ENCODE data around the gene YIPF4.
"Not testable (repeated sequence)": the region's sequence is repeated elsewhere in the genome, so short reads cannot be mapped to it uniquely, and the experiment has no call there.

- TF ChIP-seq CTCF (IDR thresholded peaks at IDR 0.05); FOXM1 (IDR thresholded peaks at IDR 0.05; ENCODE audit: low read depth); EZH2phosphoT487 (IDR thresholded peaks at IDR 0.05; ENCODE audit: borderline replicate concordance, low read depth); RAD21 (IDR thresholded peaks at IDR 0.05; ENCODE audit: low read length); MXI1 (IDR thresholded peaks at IDR 0.05; ENCODE audit: low read depth, low read length); EP300 (IDR thresholded peaks at IDR 0.05; ENCODE audit: borderline replicate concordance in 1 of 2, low read depth in 1 of 2, low read length in 1 of 2); TEAD4 (IDR thresholded peaks at IDR 0.05; ENCODE audit: borderline replicate concordance, insufficient read depth); NFIC (IDR thresholded peaks at IDR 0.05; ENCODE audit: borderline replicate concordance); POLR2AphosphoS5 (IDR thresholded peaks at IDR 0.05; ENCODE audit: low read depth, low read length): not testable (repeated sequence)
- TF ChIP-seq, protein P1, sequence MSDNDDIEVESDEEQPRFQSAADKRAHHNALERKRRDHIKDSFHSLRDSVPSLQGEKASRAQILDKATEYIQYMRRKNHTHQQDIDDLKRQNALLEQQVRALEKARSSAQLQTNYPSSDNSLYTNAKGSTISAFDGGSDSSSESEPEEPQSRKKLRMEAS (IDR thresholded peaks at IDR 0.05; ENCODE audit: low read depth), result not testable (repeated sequence)
- TF ChIP-seq, protein P2, sequence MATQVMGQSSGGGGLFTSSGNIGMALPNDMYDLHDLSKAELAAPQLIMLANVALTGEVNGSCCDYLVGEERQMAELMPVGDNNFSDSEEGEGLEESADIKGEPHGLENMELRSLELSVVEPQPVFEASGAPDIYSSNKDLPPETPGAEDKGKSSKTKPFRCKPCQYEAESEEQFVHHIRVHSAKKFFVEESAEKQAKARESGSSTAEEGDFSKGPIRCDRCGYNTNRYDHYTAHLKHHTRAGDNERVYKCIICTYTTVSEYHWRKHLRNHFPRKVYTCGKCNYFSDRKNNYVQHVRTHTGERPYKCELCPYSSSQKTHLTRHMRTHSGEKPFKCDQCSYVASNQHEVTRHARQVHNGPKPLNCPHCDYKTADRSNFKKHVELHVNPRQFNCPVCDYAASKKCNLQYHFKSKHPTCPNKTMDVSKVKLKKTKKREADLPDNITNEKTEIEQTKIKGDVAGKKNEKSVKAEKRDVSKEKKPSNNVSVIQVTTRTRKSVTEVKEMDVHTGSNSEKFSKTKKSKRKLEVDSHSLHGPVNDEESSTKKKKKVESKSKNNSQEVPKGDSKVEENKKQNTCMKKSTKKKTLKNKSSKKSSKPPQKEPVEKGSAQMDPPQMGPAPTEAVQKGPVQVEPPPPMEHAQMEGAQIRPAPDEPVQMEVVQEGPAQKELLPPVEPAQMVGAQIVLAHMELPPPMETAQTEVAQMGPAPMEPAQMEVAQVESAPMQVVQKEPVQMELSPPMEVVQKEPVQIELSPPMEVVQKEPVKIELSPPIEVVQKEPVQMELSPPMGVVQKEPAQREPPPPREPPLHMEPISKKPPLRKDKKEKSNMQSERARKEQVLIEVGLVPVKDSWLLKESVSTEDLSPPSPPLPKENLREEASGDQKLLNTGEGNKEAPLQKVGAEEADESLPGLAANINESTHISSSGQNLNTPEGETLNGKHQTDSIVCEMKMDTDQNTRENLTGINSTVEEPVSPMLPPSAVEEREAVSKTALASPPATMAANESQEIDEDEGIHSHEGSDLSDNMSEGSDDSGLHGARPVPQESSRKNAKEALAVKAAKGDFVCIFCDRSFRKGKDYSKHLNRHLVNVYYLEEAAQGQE (IDR thresholded peaks at IDR 0.05; ENCODE audit: low read depth, low read length), result not testable (repeated sequence)
Observed at GRCh38 chr2:32362997-32363396, 85.3 kb downstream of the YIPF4 start.

All from SK-N-SH (cell line).